Endothelial cell of umbilical vein (primary cell): Measurements from ENCODE around the gene TBC1D16. TPM values are rescaled to one million over a fixed set of nuclear protein-coding genes. Genes with fewer than 3 reads are reported as not detected.
A peak's percentile ranks its signal among the peaks of the same experiment; 100 is the strongest.

Experiments used
- BruUV-seq: library from RNA; stranded (reverse); fragments of 400-500 nt; replicated peaks from 2 replicates; lab custom pipeline; 2021; lab: Mats Ljungman, UMichigan
- CTCF ChIA-PET: fragments of 300-600, 350-600 bp; sonication (Branson Sonifier 250); formaldehyde crosslinking; loops from one replicate; lab custom pipeline; 2021; ENCODE audit warnings: antibody characterized with exemption, inconsistent platforms; lab: Charles Lee
- POLR2A ChIA-PET: fragments of 300-600, 350-600 bp; sonication (Branson Sonifier 250); formaldehyde crosslinking; loops from one replicate; lab custom pipeline; 2021; ENCODE audit warnings: antibody characterized with exemption, inconsistent platforms; lab: Charles Lee
- DNase-seq: peaks from one replicate; pipeline ENCODE4 v3.0.0-alpha.2; 2011; ENCODE audit warnings: low read depth, low spot score
- FAIRE-seq: peaks from 2 replicates; lab custom pipeline; 2011; peaks lifted over from hg19 to GRCh38; lab: Jason Lieb, UNC
- H2AFZ ChIP-seq: 2 replicates; pipeline ENCODE4 v1.6.0; 2012; ENCODE audit warnings: low read depth, low read length, control low read depth, inconsistent platforms
- H3K27ac ChIP-seq: 2 replicates; pipeline ENCODE4 v1.5.1; 2011; ENCODE audit warnings: low read depth, mild to moderate bottlenecking, control low read depth, low read length, moderate library complexity; ENCODE audit not compliant: insufficient read depth
- H3K27me3 ChIP-seq, 2 experiments: 2 replicates each; pipeline versions ENCODE4 v1.6.0 to v1.6.1; 2011; ENCODE audit warnings: low read length in 2 of 2, mixed read lengths in 1 of 2; ENCODE audit not compliant: control insufficient read depth in 2 of 2, insufficient read depth in 2 of 2
- H3K36me3 ChIP-seq, 2 experiments: 2 replicates in 1 of 2; 3 replicates in 1 of 2; pipeline ENCODE4 v1.5.1; 2011; ENCODE audit warnings: low read length in 2 of 2, mild to moderate bottlenecking in 1 of 2, moderate library complexity in 1 of 2; ENCODE audit not compliant: control insufficient read depth in 2 of 2, insufficient read depth in 2 of 2; ENCODE audit errors: extremely low read depth in 1 of 2
- H3K4me1 ChIP-seq: 3 replicates; pipeline ENCODE4 v1.5.1; 2011; ENCODE audit warnings: mild to moderate bottlenecking, low read length; ENCODE audit not compliant: control insufficient read depth, insufficient read depth; ENCODE audit errors: extremely low read depth
- H3K4me2 ChIP-seq: 2 replicates; pipeline ENCODE4 v1.6.1; 2011; ENCODE audit warnings: low read length, control low read depth, mixed read lengths; ENCODE audit not compliant: insufficient read depth
- H3K4me3 ChIP-seq, 3 experiments: fragments of 200-600 bp in 1 of 3; sonication (generic), shearing (Covaris generic) in 1 of 3; replicated peaks in 1 of 3; 2 replicates each; pipeline ENCODE4 v1.5.1; 2011 to 2016; ENCODE audit warnings: control low read depth in 3 of 3, low read length in 3 of 3, mild to moderate bottlenecking in 2 of 3, inconsistent platforms in 1 of 3, low read depth in 1 of 3, moderate library complexity in 1 of 3; ENCODE audit not compliant: insufficient read depth in 1 of 3
- H3K79me2 ChIP-seq: 2 replicates; pipeline ENCODE4 v1.6.0; 2012; ENCODE audit warnings: low read length, inconsistent platforms; ENCODE audit not compliant: control insufficient read depth, insufficient read depth
- H3K9ac ChIP-seq: replicated peaks from 2 replicates; pipeline ENCODE3; 2011; ENCODE audit warnings: low read length, control low read depth; ENCODE audit not compliant: insufficient read depth; ENCODE audit errors: extremely low read depth
- H3K9me1 ChIP-seq: replicated peaks from 3 replicates; pipeline ENCODE4 v1.6.0; 2011; ENCODE audit warnings: mild to moderate bottlenecking, low read length; ENCODE audit not compliant: control insufficient read depth, insufficient read depth; ENCODE audit errors: extremely low read depth
- H3K9me3 ChIP-seq: replicated peaks from 2 replicates; pipeline ENCODE4 v1.5.1; 2012; ENCODE audit warnings: low read length, inconsistent platforms; ENCODE audit not compliant: control insufficient read depth, insufficient read depth
- H4K20me1 ChIP-seq: replicated peaks from 2 replicates; pipeline ENCODE3; 2011; ENCODE audit warnings: mild to moderate bottlenecking, low read length; ENCODE audit not compliant: control insufficient read depth, insufficient read depth; ENCODE audit errors: extremely low read depth
- EZH2 ChIP-seq: IDR thresholded peaks from 2 replicates; pipeline ENCODE4 v1.6.1; 2012; ENCODE audit warnings: borderline replicate concordance, low read depth, mild to moderate bottlenecking, moderate library complexity, low read length, inconsistent platforms; ENCODE audit not compliant: severe bottlenecking
- FOS ChIP-seq: IDR thresholded peaks from 2 replicates; pipeline ENCODE4 v1.6.1; 2011; ENCODE audit warnings: mild to moderate bottlenecking, low read length, moderate library complexity, borderline replicate concordance; ENCODE audit not compliant: insufficient read depth
- GATA2 ChIP-seq: IDR thresholded peaks from 2 replicates; pipeline ENCODE4 v1.7.0; 2011; ENCODE audit warnings: low read depth, mild to moderate bottlenecking, moderate library complexity, mixed read lengths, low read length; ENCODE audit not compliant: insufficient read length, insufficient read depth
- JUN ChIP-seq: IDR thresholded peaks from 2 replicates; pipeline ENCODE4 v1.6.1; 2011; ENCODE audit warnings: borderline replicate concordance, low read depth; ENCODE audit not compliant: insufficient read length, insufficient read depth
- MYC ChIP-seq: IDR thresholded peaks from one replicate; pipeline ENCODE4 v1.6.1; 2011; ENCODE audit warnings: mild to moderate bottlenecking, low read depth, low read length
- POLR2A ChIP-seq: IDR thresholded peaks from 2 replicates; pipeline ENCODE4 v1.6.1; 2012; ENCODE audit warnings: low read depth, mild to moderate bottlenecking, control low read depth, low read length
- POLR2AphosphoS5 ChIP-seq: IDR thresholded peaks from 2 replicates; pipeline ENCODE4 v1.6.1; 2012; ENCODE audit warnings: low read depth, mild to moderate bottlenecking, control low read depth, low read length, moderate library complexity; ENCODE audit not compliant: insufficient read depth
- dilution Hi-C: fragments of 300-500 bp; cut with MboI; formaldehyde crosslinking; loops from one replicate; pipeline ENCODE4 v1.15.0; 2019; ENCODE audit warnings: low sequenced_read_pairs; ENCODE audit not compliant: extremely low pct_ligation_motif_present
- intact Hi-C: fragments of 100-400 bp; cut with micrococcal nuclease; formaldehyde crosslinking; loops from one replicate; pipeline ENCODE4 v1.10.0; 2022
- polyA plus RNA-seq, 4 experiments: library from polyadenylated mRNA; depleted of rRNA in 3 of 4; stranded (reverse) in 3 of 4; unstranded in 1 of 4; fragments of >200 nt; gene quantifications; 2 replicates each; pipeline versions ENCODE4 v1.2.1 to v1.2.3, GENCODE V29; 2011 to 2012; ENCODE audit warnings: missing spikeins in 1 of 4
- total RNA-seq: library from RNA; stranded (reverse); gene quantifications from 2 replicates; pipeline ENCODE4 v1.2.3, GENCODE V29; 2021
- TF ChIP-seq, protein P1 (sequence below): IDR thresholded peaks from 2 replicates; pipeline ENCODE4 v1.6.1; 2011; ENCODE audit not compliant: insufficient read depth, insufficient read length
- TF ChIP-seq, protein P2 (sequence below), 2 donors: IDR thresholded peaks; 1 replicate in 1 of 2; 2 replicates in 1 of 2; pipeline ENCODE4 v1.5.1; 2011; ENCODE audit warnings: low read length in 2 of 2, mild to moderate bottlenecking in 2 of 2, moderate library complexity in 2 of 2, control low read depth in 1 of 2, inconsistent platforms in 1 of 2, low read depth in 1 of 2; ENCODE audit not compliant: insufficient read depth in 1 of 2; ENCODE audit errors: extremely low read depth in 1 of 2

Gene TBC1D16
- total and polyA plus RNA-seq, 2 donors (not counting 3 experiments of a cell fraction or from before 2014, with no cell fraction given) = 12.9 to 48.6 TPM

DNA sequence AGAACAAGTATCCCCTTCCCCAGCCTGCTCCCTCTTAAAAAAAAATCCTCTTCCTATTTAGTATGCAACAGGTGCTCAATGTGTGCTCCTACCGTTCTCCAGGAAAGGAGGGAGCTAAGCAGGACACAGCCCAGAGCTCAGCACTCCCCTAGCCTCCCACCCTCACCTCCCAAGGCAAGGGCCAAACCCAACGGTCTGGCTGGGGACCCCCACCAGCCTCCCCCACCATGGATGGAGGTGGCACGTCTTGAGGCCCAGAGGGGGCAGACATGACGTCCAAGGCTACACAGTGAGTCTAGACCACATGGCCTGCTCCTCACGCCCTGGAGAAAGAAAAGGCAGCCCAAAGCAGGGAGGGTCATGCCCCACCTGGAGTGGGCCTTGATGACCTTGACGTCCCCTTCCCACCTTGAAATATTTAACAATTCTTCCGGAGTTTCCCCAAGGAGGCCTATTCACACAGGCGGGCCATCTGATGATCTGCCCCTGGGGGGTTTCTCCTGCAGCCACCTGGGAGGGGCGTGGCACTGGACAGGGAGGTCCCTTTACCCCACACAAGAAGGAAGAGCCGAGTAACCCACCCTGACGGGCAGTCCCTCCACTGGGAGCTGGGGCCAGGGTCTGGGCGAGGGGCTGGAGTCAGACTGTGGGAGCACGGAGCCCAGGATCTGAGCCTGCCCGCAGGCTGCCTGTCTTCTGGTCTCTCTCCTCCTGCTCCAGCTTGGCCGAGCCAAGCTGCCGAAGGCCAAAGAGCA, 107.0 kb downstream of the TBC1D16 start:
- H3K27me3 ChIP-seq = peaks cover 2 to 5% of the 10 kb centered on the region in 2 experiments
- no peak overlapping the region for H3K27ac ChIP-seq
- H3K4me1 ChIP-seq = peaks cover 6% of the 10 kb centered on the region
- dilution Hi-C loops = no loop called here
- H3K9me3 ChIP-seq = no peaks in the 10 kb centered on the region
- no TSS peak for BruUV-seq
- intact Hi-C loops = loop anchor here (10.0 kb wide), 1 partner anchor 184 kb away; no protein-coding TSS in a partner anchor
- H3K36me3 ChIP-seq = no peaks in the 10 kb centered on the region
- no peak for DNase-seq
- H3K9me1 ChIP-seq = no peaks in the 10 kb centered on the region
- CTCF ChIA-PET = no interaction called here
- POLR2A ChIA-PET = no interaction called here
- H4K20me1 ChIP-seq = no peaks in the 10 kb centered on the region
- no peaks in the 10 kb centered on the region for H3K79me2 ChIP-seq
- TF ChIP-seq POLR2AphosphoS5 (no peak), EZH2 (peak; percentile 43), POLR2A (no peak), MYC (no peak)
- no peak overlapping the region for H2AFZ ChIP-seq
- FAIRE-seq = no peak
- H3K4me2 ChIP-seq = no peak overlapping the region
- no peak overlapping the region for H3K4me3 ChIP-seq
- H3K9ac ChIP-seq = no peak overlapping the region

DNA sequence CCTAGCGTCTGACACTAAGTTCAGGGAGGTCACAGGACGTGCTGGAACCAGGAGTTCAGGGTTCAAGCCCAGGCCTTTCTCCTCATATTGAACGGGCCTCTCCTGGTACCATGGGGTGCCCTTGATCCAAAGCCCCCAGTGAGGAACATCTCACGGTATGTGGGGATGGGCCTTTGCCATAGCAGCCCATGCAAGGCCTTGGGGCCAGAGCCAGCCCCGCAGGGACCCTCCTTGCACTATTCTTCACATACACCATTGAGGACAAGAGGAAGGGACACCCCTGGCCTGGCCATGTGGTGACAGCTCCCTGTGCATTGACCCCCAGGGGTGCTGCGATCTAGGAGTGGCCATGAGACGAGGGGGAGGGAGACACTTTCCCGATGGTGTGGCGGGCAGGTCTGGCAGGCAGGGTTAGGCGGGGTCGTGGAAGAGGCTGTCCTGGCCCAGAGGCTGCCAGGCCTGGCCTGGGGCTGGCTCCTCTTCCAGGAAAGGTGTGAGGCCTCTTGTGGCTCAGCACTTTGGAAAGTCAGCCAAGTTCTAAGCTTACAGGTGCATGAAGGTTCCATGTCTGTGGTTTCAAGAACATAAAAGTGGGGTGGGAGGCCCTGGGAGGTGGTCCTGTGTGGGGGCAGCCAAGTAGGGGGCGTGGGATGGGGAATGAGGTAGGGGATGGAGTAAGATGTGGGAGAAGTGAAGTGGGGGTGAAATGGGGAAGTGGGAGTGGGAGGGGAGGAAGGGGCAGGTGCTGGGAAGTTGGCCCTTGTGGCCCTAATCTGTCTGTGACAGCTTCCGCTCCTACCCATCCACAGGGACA, 107.8 kb downstream of the TBC1D16 start:
- H3K9ac ChIP-seq = no peak overlapping the region
- H3K79me2 ChIP-seq = no peaks in the 10 kb centered on the region
- DNase-seq (no peak), FAIRE-seq (no peak)
- no TSS peak for BruUV-seq
- H3K4me1 ChIP-seq = no peaks in the 10 kb centered on the region
- dilution Hi-C loops (no loop called here), intact Hi-C loops (loop anchor here (10.0 kb wide), 1 partner anchor 183 kb away; no protein-coding TSS in a partner anchor)
- POLR2A ChIA-PET = no interaction called here
- H3K9me1 ChIP-seq = no peaks in the 10 kb centered on the region
- CTCF ChIA-PET = no interaction called here
- no peaks in the 10 kb centered on the region for H4K20me1 ChIP-seq
- peaks cover 2 to 5% of the 10 kb centered on the region in 2 experiments for H3K27me3 ChIP-seq
- no peak overlapping the region for H3K27ac ChIP-seq
- H3K9me3 ChIP-seq = no peaks in the 10 kb centered on the region
- TF ChIP-seq POLR2A (no peak), EZH2 (no peak), JUN (no peak), MYC (no peak), FOS (no peak), GATA2 (no peak), POLR2AphosphoS5 (no peak)
- TF ChIP-seq, protein P1, sequence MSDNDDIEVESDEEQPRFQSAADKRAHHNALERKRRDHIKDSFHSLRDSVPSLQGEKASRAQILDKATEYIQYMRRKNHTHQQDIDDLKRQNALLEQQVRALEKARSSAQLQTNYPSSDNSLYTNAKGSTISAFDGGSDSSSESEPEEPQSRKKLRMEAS = no peak
- TF ChIP-seq, protein P2, sequence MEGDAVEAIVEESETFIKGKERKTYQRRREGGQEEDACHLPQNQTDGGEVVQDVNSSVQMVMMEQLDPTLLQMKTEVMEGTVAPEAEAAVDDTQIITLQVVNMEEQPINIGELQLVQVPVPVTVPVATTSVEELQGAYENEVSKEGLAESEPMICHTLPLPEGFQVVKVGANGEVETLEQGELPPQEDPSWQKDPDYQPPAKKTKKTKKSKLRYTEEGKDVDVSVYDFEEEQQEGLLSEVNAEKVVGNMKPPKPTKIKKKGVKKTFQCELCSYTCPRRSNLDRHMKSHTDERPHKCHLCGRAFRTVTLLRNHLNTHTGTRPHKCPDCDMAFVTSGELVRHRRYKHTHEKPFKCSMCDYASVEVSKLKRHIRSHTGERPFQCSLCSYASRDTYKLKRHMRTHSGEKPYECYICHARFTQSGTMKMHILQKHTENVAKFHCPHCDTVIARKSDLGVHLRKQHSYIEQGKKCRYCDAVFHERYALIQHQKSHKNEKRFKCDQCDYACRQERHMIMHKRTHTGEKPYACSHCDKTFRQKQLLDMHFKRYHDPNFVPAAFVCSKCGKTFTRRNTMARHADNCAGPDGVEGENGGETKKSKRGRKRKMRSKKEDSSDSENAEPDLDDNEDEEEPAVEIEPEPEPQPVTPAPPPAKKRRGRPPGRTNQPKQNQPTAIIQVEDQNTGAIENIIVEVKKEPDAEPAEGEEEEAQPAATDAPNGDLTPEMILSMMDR (IDR thresholded peaks at IDR 0.05; ENCODE audit: extremely low read depth in 1 of 2, insufficient read depth in 1 of 2, low read depth in 1 of 2, low read length in 2 of 2) = no peak
- no peaks in the 10 kb centered on the region for H3K36me3 ChIP-seq
- no peak overlapping the region for H3K4me2 ChIP-seq
- H3K4me3 ChIP-seq = no peak overlapping the region
- H2AFZ ChIP-seq = no peak overlapping the region
